GM18517 (cell line): ENCODE measurements around the gene WASHC2C.
"Not testable (repeated sequence)": the region's sequence is repeated elsewhere in the genome, so short reads cannot be mapped to it uniquely, and the experiment has no call there.

Experiments used
- ATAC-seq: cut with Tn5 transposase; IDR thresholded peaks from one replicate; pipeline ENCODE4 v1.9.1; 2021; ENCODE audit warnings: mild to moderate bottlenecking, moderate library complexity; ENCODE audit not compliant: unreplicated experiment

Gene WASHC2C, protein sequence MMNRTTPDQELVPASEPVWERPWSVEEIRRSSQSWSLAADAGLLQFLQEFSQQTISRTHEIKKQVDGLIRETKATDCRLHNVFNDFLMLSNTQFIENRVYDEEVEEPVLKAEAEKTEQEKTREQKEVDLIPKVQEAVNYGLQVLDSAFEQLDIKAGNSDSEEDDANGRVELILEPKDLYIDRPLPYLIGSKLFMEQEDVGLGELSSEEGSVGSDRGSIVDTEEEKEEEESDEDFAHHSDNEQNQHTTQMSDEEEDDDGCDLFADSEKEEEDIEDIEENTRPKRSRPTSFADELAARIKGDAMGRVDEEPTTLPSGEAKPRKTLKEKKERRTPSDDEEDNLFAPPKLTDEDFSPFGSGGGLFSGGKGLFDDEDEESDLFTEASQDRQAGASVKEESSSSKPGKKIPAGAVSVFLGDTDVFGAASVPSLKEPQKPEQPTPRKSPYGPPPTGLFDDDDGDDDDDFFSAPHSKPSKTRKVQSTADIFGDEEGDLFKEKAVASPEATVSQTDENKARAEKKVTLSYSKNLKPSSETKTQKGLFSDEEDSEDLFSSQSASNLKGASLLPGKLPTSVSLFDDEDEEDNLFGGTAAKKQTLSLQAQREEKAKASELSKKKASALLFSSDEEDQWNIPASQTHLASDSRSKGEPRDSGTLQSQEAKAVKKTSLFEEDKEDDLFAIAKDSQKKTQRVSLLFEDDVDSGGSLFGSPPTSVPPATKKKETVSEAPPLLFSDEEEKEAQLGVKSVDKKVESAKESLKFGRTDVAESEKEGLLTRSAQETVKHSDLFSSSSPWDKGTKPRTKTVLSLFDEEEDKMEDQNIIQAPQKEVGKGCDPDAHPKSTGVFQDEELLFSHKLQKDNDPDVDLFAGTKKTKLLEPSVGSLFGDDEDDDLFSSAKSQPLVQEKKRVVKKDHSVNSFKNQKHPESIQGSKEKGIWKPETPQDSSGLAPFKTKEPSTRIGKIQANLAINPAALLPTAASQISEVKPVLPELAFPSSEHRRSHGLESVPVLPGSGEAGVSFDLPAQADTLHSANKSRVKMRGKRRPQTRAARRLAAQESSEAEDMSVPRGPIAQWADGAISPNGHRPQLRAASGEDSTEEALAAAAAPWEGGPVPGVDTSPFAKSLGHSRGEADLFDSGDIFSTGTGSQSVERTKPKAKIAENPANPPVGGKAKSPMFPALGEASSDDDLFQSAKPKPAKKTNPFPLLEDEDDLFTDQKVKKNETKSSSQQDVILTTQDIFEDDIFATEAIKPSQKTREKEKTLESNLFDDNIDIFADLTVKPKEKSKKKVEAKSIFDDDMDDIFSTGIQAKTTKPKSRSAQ (N-terminal part only)

DNA sequence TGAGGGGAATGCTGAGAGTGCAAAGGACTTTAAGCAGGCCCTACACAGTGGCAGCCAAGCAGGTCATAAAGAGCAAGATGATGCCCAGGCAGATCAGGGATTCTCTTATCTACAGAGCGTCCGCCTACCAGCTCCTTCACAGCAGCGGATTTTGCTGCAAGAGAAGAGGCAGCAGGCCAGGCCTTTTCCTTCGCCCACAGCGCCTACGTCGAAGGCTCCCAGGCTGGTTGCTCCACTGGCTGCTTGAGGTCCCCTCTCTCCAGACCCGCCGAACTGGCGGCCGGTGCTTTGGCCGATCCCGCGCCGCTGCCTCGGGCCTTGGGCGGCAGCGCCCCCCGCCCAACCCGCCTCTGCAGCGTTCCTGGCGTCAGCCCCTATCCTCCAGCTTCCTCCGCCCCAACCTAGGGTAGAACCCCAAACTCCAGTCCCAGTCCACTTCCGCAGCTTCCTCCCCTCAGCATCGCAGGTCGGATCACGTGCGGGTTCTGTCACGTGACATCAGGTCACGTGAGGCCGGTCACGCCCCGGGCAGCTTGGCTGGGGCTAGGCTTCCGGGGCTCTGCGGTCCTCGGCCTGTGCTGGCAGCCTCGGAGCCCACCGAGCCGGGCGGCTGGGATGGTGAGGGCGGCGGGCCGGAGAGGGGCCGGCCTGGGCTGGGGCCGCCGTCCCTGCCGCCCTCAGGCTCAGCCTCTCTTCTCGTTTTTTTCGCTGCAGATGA lies at the start of gene WASHC2C:
Gene WASHC2C, plus strand, starts transcription at position 564 of the 718 bp plus-strand sequence. Its CDS starts 52 bp downstream, at position 616.
- ATAC-seq = peak; percentile 83

DNA sequence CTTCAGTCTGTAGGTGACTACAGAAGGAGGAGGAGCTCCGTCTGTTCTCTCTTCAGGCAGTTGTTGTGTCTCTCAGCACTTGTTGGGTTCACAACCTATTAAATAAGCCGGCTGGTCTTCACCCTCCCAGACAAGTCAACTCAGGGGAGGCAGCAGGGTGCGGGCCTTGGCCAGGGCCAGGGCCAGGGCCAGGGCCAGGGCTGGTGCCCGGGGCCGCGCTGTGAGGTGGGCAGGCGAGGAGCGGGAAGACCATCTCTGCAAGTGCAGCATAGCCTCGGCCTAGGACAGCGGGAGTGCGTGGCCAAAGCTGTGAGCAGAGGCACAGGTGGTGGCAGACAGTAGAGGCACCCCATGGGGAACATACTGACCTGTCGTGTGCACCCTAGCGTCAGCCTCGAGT lies 48.6 kb upstream of the WASHC2C start:
- ATAC-seq = not testable (repeated sequence)

DNA sequence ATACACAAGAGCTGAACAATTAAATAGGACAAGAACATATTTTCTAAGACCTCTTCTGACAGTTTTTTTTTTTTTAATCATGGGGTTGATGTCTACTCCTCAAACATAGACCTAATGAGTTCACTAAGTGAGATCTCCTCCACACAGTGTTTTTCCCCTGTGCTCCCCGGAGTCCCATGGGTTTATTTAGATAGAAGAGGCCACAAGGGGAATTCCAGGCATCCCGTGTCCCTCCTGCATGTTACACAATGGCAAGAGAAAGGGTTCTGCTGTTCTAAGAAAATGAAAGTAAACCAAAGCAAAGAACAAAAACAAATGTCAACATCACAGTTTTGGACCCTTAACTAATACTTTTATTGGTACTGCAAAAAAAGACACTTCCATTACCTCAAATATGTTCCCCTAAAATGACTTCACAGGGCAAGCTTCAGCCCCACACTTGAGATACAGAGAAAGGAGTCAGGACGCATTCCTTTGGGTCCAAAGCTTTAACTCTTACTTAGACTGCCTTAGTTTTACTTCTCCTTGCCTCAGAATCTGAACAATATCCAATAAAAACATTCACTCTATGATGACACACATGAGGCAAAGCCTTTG lies 16.8 kb upstream of the WASHC2C start:
- ATAC-seq = not testable (repeated sequence)

DNA sequence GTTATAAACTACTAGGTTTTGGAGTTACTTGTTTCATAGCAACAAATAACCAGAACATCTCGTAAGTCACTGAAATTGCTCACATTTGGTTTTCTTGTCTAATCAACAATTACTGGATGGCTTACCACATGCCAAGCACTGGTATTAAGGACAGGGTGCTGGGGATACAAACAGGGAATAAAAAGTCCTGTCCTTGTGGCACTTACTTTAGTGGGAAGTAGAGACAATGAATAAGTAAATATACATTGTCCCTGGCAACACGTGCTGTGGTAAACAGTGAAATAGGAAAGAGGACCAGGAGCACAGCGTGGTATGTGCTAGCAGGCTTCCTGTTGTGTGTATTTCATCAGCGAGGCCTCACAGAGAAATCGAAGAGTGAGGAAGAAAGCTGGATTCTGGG lies 15.8 kb upstream of the WASHC2C start:
- not testable (repeated sequence) for ATAC-seq

DNA sequence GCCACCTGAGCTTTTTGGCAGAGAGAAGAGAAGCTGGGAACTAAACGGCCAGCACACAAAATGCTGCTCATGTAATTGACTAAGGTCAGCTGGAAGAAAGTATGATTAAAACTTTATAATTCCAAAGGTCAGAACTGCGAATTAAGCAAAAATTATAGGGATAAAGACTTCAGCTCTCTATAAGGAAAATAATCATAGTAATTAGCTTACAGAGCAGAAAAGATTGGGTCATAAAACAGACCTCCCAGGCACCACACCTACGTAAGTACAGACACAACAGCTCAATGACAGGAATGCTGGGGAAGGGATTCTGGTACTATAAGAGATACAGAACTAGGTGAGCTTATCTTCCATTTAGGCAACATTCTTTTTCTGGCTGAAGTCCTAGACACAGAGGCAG lies 10.0 kb upstream of the WASHC2C start:
- not testable (repeated sequence) for ATAC-seq

DNA sequence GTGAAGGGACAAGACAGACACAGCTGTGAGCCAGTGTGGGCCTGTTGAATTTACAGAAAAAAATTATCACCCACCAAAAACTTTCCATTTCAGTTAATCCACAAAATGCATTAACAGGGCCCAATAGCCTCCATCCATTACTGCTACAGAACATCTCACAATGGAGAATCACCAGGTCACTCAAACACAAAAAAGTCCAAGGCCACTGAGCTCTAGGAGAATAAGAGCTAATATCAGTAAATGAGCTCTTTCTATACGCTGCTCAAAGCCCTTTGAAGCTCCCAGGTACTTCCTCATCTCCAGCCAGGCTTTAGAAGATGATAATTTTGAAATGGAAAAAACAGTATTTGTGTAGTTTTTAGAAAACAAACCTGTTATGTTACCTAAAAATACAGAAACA lies 9.4 kb upstream of the WASHC2C start:
- not testable (repeated sequence) for ATAC-seq

DNA sequence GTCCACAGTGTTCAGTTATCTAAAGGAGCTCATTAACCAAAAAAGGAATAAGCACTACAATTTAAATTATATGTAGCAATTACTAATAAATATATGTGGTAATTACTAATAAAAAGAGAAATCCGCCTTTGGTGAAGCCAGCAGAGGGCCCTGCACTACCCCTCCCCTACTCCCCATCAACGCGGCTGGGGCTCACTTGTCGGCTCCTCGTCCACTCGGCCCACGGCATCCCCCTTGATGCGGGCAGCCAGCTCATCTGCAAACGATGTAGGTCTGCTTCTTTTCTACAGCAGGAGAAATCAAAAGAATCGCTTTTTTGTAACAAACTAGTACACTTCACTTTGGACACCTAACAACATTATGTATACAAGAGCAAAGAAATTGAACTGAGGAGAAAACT lies 5.6 kb upstream of the WASHC2C start:
- ATAC-seq = not testable (repeated sequence)

DNA sequence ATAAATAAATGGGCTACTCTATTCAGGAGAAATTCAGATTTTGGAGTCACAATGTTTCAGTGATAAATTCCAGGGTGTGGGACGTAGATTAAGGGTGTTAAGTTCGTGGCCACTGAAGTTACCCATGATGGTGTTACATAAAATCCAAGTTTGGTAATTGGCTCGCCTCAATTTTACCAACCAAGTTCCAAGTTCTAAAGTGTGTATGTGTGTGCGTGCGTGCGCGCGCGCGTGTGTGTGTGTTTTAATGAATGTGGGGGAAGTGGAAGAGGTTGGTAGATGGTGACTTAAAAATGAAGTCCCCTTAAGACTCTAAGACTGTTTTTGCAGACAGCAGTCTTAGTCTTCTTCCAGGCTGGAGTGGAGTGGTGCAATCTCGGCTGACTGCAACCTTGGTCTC lies 3.2 kb upstream of the WASHC2C start:
- ATAC-seq = not testable (repeated sequence)

DNA sequence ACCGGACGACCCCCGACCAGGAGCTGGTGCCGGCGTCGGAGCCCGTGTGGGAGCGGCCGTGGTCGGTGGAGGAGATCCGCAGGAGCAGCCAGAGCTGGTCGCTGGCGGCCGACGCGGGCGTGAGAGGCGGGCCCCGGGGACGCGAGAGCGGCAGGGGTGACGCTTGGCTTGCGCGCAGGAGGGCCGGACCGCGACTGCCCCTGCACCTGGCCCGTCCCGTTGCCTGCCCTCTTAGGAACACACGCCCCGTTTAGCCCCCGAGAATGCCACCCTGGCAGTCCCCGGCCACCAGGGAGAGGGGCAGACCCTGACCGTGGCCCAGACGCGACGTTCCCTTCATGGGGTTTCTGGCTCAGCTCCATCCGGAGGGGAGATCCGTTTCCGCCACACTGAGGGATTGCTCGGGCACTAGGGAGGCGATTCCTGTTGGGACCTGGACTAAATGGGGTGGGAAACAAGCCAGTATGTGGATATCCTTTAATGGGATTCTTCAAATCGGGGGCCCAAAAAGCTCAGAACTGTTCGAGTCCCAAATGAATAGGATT lies 427 bp downstream of the WASHC2C start:
- peak; percentile 46 for ATAC-seq

DNA sequence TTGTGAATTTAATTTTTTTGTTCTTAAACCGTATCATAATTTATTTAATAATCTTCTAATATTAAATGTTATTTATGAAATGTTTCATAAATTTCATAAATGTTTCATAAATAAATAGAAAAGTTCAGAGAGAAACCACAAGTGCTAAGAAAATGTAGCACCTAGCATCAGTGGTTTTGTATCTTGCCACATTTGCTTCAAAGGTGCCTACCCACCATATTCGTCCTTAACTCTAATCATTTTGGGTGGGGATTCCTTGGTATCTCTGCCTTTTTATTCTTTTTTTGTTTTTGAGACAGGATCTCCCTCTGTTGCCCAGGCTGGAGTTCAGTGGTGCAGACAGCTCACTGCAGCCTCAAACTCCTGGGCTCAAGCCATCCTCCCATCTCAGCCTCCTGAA lies 7.4 kb downstream of the WASHC2C start:
- not testable (repeated sequence) for ATAC-seq

DNA sequence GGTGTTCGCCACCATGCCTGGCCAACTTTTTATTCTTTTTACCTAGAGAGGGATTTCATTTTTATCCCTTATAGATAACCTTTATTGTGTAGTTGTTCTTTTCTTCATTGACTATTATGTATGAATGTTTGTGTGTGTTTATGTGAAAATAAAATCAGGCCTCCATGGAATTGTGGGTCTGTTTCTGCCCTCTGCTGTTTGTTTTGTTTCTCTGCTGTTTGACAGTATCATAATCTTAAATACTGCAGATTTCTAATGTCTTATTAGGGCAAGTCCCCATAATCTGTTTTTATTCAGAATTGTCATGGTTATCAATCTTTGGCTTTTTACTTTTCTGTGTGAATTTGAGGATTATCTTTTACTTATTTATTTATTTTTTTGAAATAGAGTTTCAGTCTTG lies 7.8 kb downstream of the WASHC2C start:
- not testable (repeated sequence) for ATAC-seq

DNA sequence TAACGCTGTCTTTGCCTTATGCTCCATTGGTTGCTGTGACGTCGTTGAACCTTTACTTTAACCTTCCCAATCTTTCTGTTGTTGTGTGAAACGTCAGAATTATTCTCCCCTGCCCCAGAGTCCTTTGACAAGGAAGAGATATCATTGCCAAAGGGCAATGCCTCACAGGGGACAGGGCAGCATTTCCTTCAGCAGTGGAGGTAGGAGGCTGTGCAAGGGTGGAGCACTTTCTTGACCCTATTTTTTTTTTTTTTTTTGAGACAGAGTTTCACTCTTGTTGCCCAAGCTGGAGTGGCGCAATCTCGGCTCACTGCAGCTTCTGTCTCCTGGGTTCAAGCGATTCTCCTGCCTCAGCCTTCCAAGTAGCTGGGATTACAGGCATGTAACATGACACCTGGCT lies 14.5 kb downstream of the WASHC2C start:
- not testable (repeated sequence) for ATAC-seq

DNA sequence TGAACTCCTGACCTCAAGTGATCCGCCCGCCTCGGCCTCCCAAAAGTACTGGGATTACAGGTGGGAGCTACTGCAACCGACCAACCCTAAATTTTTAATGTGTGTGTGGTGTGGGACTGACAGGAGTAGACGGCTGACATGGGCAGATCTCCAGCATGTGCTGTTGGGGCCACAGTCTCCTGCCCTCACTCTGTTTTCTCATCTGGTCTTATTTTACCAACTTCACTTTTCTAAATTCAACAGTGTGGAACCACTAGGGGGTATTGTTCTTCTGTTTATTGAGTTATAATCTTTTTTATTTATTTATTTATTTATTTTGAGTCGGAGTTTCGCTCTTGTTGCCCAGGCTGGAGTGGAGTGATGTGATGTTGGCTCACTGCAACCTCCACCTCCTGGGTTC lies 14.9 kb downstream of the WASHC2C start:
- not testable (repeated sequence) for ATAC-seq

DNA sequence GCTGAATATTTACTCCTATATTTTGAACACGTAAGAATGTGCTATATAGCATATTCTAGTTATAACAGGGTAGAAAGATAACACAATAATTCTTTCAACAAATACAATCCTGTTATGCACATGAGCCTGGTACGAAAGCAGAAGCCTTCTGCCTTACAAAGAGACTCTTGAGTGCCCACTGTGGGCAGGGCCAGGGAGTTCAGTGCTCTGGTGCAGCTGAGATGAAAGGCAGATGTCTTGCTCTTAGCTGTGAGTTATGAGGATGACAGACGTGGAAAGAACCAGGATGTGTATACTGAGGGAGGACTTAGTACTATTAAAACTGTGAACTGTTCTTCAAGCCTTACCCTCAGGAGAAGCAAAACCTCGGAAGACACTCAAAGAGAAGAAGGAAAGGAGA lies 24.1 kb downstream of the WASHC2C start:
- ATAC-seq = not testable (repeated sequence)

DNA sequence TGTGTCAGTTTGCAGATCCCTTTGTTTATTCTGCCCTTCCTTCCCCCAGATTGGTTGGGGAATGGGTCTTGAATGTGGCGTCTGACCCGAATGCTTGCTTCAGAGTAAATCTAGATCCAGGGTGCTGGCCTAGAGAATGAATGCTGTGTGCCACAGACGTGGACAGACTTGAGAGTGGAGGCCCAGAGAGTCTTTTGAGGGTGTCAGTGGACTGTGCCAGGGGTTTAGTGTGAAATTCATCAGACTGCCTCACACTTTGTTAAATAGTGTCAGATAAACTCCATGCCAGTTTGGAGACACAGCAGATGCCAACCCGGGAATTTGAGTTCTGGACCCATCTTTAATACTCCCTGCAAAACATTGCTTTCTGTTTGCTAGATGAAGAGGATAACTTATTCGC lies 25.1 kb downstream of the WASHC2C start:
- ATAC-seq = not testable (repeated sequence)

DNA sequence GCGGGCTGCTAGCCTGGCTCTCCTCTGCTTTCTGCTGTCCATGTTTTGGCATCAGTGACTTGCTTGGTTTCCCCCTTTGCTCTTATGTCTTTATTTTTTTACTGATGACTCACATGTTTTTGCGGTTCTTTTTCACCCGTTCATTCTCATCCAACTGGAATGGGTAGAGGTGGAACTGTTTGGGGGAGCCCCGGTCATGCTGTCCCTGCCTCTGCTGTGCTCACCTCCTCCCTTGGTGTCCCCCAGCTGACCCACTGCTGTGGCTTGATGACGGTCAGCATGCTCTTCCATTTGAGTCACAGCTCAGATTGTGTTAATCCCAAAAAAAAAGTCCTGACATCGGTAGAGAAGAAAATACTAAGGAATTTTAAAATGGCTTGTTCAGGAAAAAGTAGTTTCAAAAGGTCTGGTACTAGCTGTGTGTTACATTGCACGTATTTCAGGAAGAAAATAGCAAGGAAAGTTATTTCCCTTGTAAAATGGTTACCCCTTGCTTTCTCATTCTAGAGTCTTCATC lies 27.0 kb downstream of the WASHC2C start:
- not testable (repeated sequence) for ATAC-seq

DNA sequence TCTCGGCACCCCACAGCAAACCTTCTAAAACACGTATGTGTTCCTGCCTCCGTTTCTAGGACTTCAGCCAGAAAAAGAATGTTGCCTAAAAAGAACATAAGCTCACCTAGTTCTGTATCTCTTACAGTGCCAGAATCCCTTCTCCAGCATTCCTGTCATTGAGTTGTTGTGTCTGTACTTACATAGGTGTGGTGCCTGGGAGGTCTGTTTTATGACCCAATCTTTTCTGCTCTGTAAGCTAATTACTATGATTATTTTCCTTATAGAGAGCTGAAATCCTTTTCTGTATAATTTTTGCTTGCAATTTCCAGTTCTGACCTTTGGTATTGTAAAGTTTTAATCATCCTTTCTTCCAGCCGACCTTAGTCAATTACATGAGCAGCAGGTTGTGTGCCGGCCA lies 28.0 kb downstream of the WASHC2C start:
- not testable (repeated sequence) for ATAC-seq

DNA sequence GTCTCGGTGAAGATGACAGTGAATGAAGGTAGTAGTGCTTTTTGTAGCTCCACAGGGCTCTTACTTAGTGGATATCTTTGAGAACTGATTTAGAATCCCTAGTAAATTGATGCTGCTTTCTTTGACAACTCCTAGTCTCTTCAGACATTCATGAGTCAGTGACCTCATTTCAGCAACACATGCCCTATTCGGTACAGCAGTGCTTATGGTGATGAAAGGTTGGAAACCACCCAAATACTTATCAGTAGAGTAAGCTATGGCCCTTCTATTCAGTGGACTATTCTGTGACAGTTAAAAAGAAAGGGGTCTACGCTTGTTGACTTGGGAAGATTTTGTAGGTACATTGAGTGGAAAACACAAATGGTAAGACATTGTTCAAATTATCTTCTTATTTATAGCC lies 29.0 kb downstream of the WASHC2C start:
- not testable (repeated sequence) for ATAC-seq
